Sigmoid colon (tissue), 7 donors: ENCODE data around the gene TNNC2. TPM values are rescaled to one million over a fixed set of nuclear protein-coding genes. Genes with fewer than 3 reads are reported as not detected.

Experiments used
- DNase-seq: peaks from one replicate; pipeline ENCODE4 v3.0.0-alpha.2; 2019
- H3K27ac ChIP-seq, 4 donors: fragments of 200-600 bp; sonication (generic); one replicate each; pipeline ENCODE4 v1.5.1; 2016 to 2019; ENCODE audit warnings: mild to moderate bottlenecking in 1 of 4
- H3K27me3 ChIP-seq, 3 donors: fragments of 200-600 bp; sonication (generic); one replicate each; pipeline ENCODE4 v1.5.1; 2019; ENCODE audit warnings: mild to moderate bottlenecking in 1 of 3
- H3K36me3 ChIP-seq, 4 donors: fragments of 200-600 bp; sonication (generic); one replicate each; pipeline ENCODE4 v1.5.1; 2016 to 2019
- H3K4me1 ChIP-seq, 4 donors: fragments of 200-600 bp; sonication (generic); one replicate each; pipeline ENCODE4 v1.5.1; 2017 to 2019
- H3K4me3 ChIP-seq, 4 donors: fragments of 200-600 bp; sonication (generic); one replicate each; pipeline ENCODE4 v1.5.1; 2017 to 2019; ENCODE audit warnings: mild to moderate bottlenecking in 2 of 4, moderate library complexity in 1 of 4
- H3K9me3 ChIP-seq, 4 donors: fragments of 200-600 bp in 3 of 4; sonication (generic) in 3 of 4; one replicate each; pipeline versions ENCODE4 v1.5.1 to v1.6.1; 2013 to 2019
- EP300 ChIP-seq, 4 donors: sonication (generic); formaldehyde crosslinking; IDR thresholded peaks; one replicate each; pipeline ENCODE4 v1.6.1; 2017; ENCODE audit warnings: antibody characterized with exemption in 4 of 4
- POLR2A ChIP-seq, 2 donors: fragments of 450-650 bp; IDR thresholded peaks; one replicate each; pipeline ENCODE4 v1.6.1; 2016; ENCODE audit warnings: antibody characterized with exemption in 2 of 2, mild to moderate bottlenecking in 2 of 2, moderate library complexity in 2 of 2
- POLR2AphosphoS5 ChIP-seq, 4 donors: sonication (generic); formaldehyde crosslinking; IDR thresholded peaks; one replicate each; pipeline ENCODE4 v1.6.1; 2017; ENCODE audit warnings: antibody characterized with exemption in 4 of 4
- WGBS, 2 donors: extraction: QIAGEN DNeasy Blood & Tissue Kit; methylation state at CpG; one replicate each; pipeline ENCODE4 v1.1.7; 2013; 5-methylcytosine and 5-hydroxymethylcytosine counted together
- intact Hi-C: fragments of 100-400 bp; cut with DNase I; formaldehyde crosslinking; loops from one replicate; pipeline ENCODE4 v1.15.1; 2023
- polyA plus RNA-seq, 3 donors: library from polyadenylated mRNA; stranded (reverse); fragments of 200-250 nt; gene quantifications; one replicate each; pipeline ENCODE4 v1.2.3, GENCODE V29; 2013
- total RNA-seq, 4 donors: library from RNA; depleted of rRNA; stranded (reverse); fragments of >200 nt; gene quantifications; one replicate each; pipeline ENCODE4 v1.1.0, GENCODE V29; 2016
- TF ChIP-seq, protein P1 (sequence below), 4 experiments: fragments of 450-650 bp in 3 of 4; fragments of 200-600 bp in 1 of 4; IDR thresholded peaks; one replicate each; pipeline ENCODE4 v1.5.1; 2016 to 2019; ENCODE audit warnings: antibody characterized with exemption in 4 of 4, mild to moderate bottlenecking in 3 of 4, moderate library complexity in 2 of 4
- donor health status: healthy with polysubstance abuse.
- donor health status: Bipolar disorder and iron deficiency.
- donor health status: healthy.

Gene TNNC2
- total and polyA plus RNA-seq, 7 donors, result 0.95 to 15.6 (median 2.9) TPM; not detected in 2

DNA sequence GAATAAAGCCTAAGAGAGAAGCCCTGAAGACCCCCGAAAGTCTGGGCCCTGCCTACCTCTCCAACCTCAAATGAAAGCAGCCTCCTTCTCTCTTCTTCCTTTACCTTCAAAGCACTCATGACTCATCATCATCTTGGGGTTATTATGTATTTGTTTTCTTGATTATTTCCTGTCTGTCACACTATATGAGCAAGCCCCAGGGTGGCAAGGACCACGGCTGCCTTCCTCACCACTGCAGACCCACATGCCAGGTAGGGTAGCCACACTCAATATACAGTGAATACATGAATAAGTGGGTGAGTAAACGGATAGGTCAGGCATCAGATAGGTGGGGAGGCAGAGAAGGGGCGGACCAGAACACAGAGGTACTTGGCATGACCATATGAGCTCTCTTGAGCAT, 44.2 kb downstream of the TNNC2 start:
- 32 to 48% methylated on average over 4 of the region's 4 CpGs for WGBS, 2 donors
- Histone ChIP-seq H3K4me3 (no peak overlapping the region), H3K27me3 (no peaks in the 10 kb centered on the region), H3K27ac (peak overlapping the region in 3 of 4 donors; percentile 89 to 94 (median 94)), H3K4me1 (peaks cover 0 to 68% (median 63%) of the 10 kb centered on the region in 4 donors), H3K9me3 (no peaks in the 10 kb centered on the region), H3K36me3 (no peaks in the 10 kb centered on the region)
- intact Hi-C loops, result loop anchor here (5.0 kb wide), 1 partner anchor 1596 kb away; the partner anchor contains the start of gene JPH2
- DNase-seq, result no peak
- no peak for TF ChIP-seq POLR2AphosphoS5 (IDR thresholded peaks at IDR 0.05)
- TF ChIP-seq POLR2A (IDR thresholded peaks at IDR 0.05), result no peak
- no peak for TF ChIP-seq EP300 (IDR thresholded peaks at IDR 0.05)
- TF ChIP-seq, protein P1, sequence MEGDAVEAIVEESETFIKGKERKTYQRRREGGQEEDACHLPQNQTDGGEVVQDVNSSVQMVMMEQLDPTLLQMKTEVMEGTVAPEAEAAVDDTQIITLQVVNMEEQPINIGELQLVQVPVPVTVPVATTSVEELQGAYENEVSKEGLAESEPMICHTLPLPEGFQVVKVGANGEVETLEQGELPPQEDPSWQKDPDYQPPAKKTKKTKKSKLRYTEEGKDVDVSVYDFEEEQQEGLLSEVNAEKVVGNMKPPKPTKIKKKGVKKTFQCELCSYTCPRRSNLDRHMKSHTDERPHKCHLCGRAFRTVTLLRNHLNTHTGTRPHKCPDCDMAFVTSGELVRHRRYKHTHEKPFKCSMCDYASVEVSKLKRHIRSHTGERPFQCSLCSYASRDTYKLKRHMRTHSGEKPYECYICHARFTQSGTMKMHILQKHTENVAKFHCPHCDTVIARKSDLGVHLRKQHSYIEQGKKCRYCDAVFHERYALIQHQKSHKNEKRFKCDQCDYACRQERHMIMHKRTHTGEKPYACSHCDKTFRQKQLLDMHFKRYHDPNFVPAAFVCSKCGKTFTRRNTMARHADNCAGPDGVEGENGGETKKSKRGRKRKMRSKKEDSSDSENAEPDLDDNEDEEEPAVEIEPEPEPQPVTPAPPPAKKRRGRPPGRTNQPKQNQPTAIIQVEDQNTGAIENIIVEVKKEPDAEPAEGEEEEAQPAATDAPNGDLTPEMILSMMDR (IDR thresholded peaks at IDR 0.05), result no peak

DNA sequence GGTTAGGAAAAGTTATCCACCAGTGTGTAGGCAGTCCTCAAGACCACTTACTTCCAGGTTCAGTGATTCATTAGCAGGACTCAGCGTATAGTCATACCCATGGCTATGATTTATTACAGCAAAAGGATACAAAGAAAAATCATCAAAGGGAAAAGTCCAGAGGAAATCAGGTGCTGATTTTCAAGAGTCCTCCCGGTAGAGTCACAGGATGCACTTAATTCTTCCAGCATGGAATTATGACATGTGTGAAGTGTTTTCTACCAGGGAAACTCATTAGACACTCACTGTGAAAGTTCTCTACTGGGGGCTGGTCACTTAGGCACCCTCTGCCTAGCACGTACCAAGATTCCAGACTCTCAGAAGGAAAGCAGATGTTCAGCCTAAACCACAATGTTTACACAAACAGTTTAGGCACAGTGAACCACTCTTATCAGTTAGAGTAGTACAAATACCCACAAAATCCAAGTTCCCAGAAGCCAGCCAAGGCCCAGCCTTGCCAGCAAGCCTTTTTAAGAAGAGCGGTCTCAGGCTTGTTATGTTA, 45.7 kb downstream of the TNNC2 start:
- H3K9me3 ChIP-seq, result no peaks in the 10 kb centered on the region
- TF ChIP-seq, protein P1 (IDR thresholded peaks at IDR 0.05), result no peak
- TF ChIP-seq EP300 (IDR thresholded peaks at IDR 0.05), result peak; percentile 15 to 90 (median 60)
- TF ChIP-seq POLR2AphosphoS5 (IDR thresholded peaks at IDR 0.05), result peak; percentile 60 to 88 (median 80)
- TF ChIP-seq POLR2A (IDR thresholded peaks at IDR 0.05), result no peak
- intact Hi-C loops, result loop anchor here (5.0 kb wide), 1 partner anchor 1594 kb away; the partner anchor contains the start of gene JPH2
- H3K4me3 ChIP-seq, result no peak overlapping the region
- H3K36me3 ChIP-seq, result no peaks in the 10 kb centered on the region
- peak overlapping the region; percentile 89 to 94 (median 93) for H3K27ac ChIP-seq
- no peak for DNase-seq
- H3K27me3 ChIP-seq, result no peaks in the 10 kb centered on the region
- peaks cover 0 to 82% (median 73%) of the 10 kb centered on the region in 4 donors for H3K4me1 ChIP-seq
- 15 to 52% methylated on average over 4 of the region's 4 CpGs for WGBS, 2 donors

DNA sequence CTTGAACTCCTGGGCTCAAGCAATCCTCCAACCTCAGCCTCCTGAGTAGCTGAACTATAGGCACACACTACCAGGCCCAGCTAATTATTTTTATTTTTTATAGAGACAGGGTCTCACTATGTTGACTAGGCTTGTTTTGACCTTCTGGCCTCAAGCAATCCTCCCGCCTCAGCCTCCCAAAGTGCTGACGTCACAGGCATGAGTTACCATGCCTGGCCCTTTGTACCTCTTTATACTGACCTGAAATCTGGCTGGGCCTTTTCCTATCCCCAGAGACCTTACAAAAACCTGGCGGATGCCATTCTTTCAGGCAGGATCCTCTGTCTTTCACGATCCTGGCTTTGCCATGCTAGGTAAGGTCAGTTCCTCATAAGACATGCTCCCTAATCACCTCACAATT, 47.0 kb downstream of the TNNC2 start:
- Histone ChIP-seq H3K4me3 (no peak overlapping the region), H3K27ac (peak overlapping the region; percentile 89 to 94 (median 93)), H3K4me1 (peaks cover 0 to 82% (median 75%) of the 10 kb centered on the region in 4 donors), H3K9me3 (no peaks in the 10 kb centered on the region), H3K27me3 (no peaks in the 10 kb centered on the region), H3K36me3 (no peaks in the 10 kb centered on the region)
- TF ChIP-seq EP300 (IDR thresholded peaks at IDR 0.05) (no peak), POLR2A (IDR thresholded peaks at IDR 0.05) (no peak), POLR2AphosphoS5 (IDR thresholded peaks at IDR 0.05) (no peak)
- TF ChIP-seq, protein P1 (IDR thresholded peaks at IDR 0.05), result no peak
- 82 to 89% methylated on average over 4 of the region's 4 CpGs for WGBS, 2 donors
- intact Hi-C loops, result loop anchor here (5.0 kb wide), 1 partner anchor 1593 kb away; the partner anchor contains the start of gene JPH2
- DNase-seq, result no peak

DNA sequence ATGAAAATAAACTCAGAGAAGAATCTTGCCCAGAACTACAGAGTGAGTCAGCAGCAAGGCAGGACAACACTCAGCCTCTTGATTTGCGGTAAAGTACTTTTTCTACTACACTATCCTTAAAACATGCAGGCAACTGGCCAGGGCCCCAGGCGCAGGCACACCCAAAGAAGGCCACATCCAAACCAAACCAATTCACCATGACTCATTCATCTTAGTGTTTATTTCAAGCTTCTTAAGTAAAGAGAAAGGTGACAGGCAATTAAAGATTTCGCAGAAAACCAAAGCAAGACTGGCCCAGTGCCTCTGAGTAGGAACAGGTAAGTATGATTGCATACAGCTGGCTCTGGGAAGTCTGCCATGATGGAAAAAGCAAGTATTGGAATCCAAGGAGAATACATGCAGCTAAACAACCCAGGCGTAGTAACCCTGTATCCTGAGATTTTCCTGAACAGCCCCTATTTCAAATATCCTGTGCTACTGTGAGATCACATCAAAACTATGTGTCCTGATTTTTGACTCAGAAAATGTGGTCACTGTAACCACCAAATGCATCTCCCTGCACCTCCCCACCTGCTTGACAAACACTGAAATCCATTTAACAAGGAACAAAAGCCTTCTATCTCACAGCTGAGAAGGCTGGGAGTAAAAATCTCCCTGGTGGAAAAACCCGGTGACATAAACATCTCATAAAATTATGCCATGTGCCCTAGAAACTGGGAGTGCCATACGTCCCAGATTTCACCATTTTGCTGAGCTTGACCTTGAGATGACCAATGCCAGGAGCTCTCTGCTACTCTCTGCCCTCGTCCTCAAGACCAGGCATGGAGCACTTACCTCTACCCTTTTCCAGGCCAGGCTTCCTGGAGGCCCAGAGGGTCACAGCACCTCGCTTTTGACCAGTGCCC, 47.8 kb downstream of the TNNC2 start:
- intact Hi-C loops, result loop anchor here (1.0 kb wide), 2 partner anchors 330 to 421 kb away; no protein-coding TSS in a partner anchor
- DNase-seq, result peak; percentile 98
- no peaks in the 10 kb centered on the region for H3K27me3 ChIP-seq
- no peaks in the 10 kb centered on the region for H3K9me3 ChIP-seq
- peak overlapping the region; percentile 89 to 94 (median 93) for H3K27ac ChIP-seq
- WGBS, 2 donors, result 18 to 55% methylated on average over 8 of the region's 8 CpGs
- H3K4me3 ChIP-seq, result no peak overlapping the region
- H3K4me1 ChIP-seq, result peaks cover 0 to 75% (median 71%) of the 10 kb centered on the region in 4 donors
- TF ChIP-seq EP300 (IDR thresholded peaks at IDR 0.05) (peak; percentile 53 to 96 (median 92)), POLR2AphosphoS5 (IDR thresholded peaks at IDR 0.05) (peak; percentile 87 to 96 (median 92)), POLR2A (IDR thresholded peaks at IDR 0.05) (no peak)
- TF ChIP-seq, protein P1 (IDR thresholded peaks at IDR 0.05), result no peak
- no peaks in the 10 kb centered on the region for H3K36me3 ChIP-seq
